ENCODE results near the gene ERCC4.
"Not testable (repeated sequence)": the region's sequence is repeated elsewhere in the genome, so short reads cannot be mapped to it uniquely, and the experiment has no call there.

ERCC4 gene

GRCh38 chr16:13896543-13897182 is 23.3 kb upstream of the ERCC4 start:
- Histone ChIP-seq H3K9me3 (ENCODE audit: control insufficient read depth in 2 of 2, low read length in 2 of 2) (peaks cover 0 to 4% of the 10 kb centered on the region in 2 donors), H3K27me3 (ENCODE audit: control insufficient read depth in 1 of 2, insufficient read depth in 2 of 2, low read length in 2 of 2) (no peaks in the 10 kb centered on the region), H3K36me3 (ENCODE audit: control insufficient read depth in 2 of 2, insufficient read depth in 2 of 2, low read length in 2 of 2) (no peaks in the 10 kb centered on the region), H3K4me3 (ENCODE audit: low read length in 2 of 2) (no peak overlapping the region), H3K4me1 (ENCODE audit: control insufficient read depth, insufficient read depth, low read length) (no peaks in the 10 kb centered on the region), H3K27ac (ENCODE audit: low read length) (no peak overlapping the region), H3K9ac (ENCODE audit: low read length in 2 of 2) (no peak overlapping the region)

- Histone ChIP-seq H3K27ac (ENCODE audit: low read length) (no peak overlapping the region), H3K4me1 (ENCODE audit: control insufficient read depth, insufficient read depth, low read length) (no peaks in the 10 kb centered on the region), H3K9ac (ENCODE audit: low read length in 2 of 2) (no peak overlapping the region), H3K4me3 (ENCODE audit: low read length in 2 of 2) (no peak overlapping the region), H3K36me3 (ENCODE audit: control insufficient read depth in 2 of 2, insufficient read depth in 2 of 2, low read length in 2 of 2) (no peaks in the 10 kb centered on the region), H3K27me3 (ENCODE audit: control insufficient read depth in 1 of 2, insufficient read depth in 2 of 2, low read length in 2 of 2) (no peaks in the 10 kb centered on the region), H3K9me3 (ENCODE audit: control insufficient read depth in 2 of 2, low read length in 2 of 2) (peaks cover 0 to 4% of the 10 kb centered on the region in 2 donors)
Measured at GRCh38 chr16:13897806-13898205, 22.1 kb upstream of the ERCC4 start.

GRCh38 chr16:13898233-13898632 is 21.7 kb upstream of the ERCC4 start:
- Histone ChIP-seq H3K36me3 (ENCODE audit: control insufficient read depth in 2 of 2, insufficient read depth in 2 of 2, low read length in 2 of 2) (no peaks in the 10 kb centered on the region), H3K27me3 (ENCODE audit: control insufficient read depth in 1 of 2, insufficient read depth in 2 of 2, low read length in 2 of 2) (no peaks in the 10 kb centered on the region), H3K9ac (ENCODE audit: low read length in 2 of 2) (no peak overlapping the region), H3K4me3 (ENCODE audit: low read length in 2 of 2) (no peak overlapping the region), H3K4me1 (ENCODE audit: control insufficient read depth, insufficient read depth, low read length) (no peaks in the 10 kb centered on the region), H3K27ac (ENCODE audit: low read length) (no peak overlapping the region), H3K9me3 (ENCODE audit: control insufficient read depth in 2 of 2, low read length in 2 of 2) (peaks cover 0 to 4% of the 10 kb centered on the region in 2 donors)

GRCh38 chr16:13902052-13902451 is 17.9 kb upstream of the ERCC4 start:
- H3K9me3 ChIP-seq (ENCODE audit: control insufficient read depth in 2 of 2, low read length in 2 of 2): no peaks in the 10 kb centered on the region
- H3K4me3 ChIP-seq (ENCODE audit: low read length in 2 of 2): no peak overlapping the region
- H3K27ac ChIP-seq (ENCODE audit: low read length): no peak overlapping the region
- H3K9ac ChIP-seq (ENCODE audit: low read length in 2 of 2): no peak overlapping the region
- no peaks in the 10 kb centered on the region for H3K27me3 ChIP-seq (ENCODE audit: control insufficient read depth in 1 of 2, insufficient read depth in 2 of 2, low read length in 2 of 2)
- no peaks in the 10 kb centered on the region for H3K4me1 ChIP-seq (ENCODE audit: control insufficient read depth, insufficient read depth, low read length)
- H3K36me3 ChIP-seq (ENCODE audit: control insufficient read depth in 2 of 2, insufficient read depth in 2 of 2, low read length in 2 of 2): no peaks in the 10 kb centered on the region

- H3K36me3 ChIP-seq (ENCODE audit: control insufficient read depth in 2 of 2, insufficient read depth in 2 of 2, low read length in 2 of 2): no peaks in the 10 kb centered on the region
- no peaks in the 10 kb centered on the region for H3K9me3 ChIP-seq (ENCODE audit: control insufficient read depth in 2 of 2, low read length in 2 of 2)
- no peak overlapping the region for H3K27ac ChIP-seq (ENCODE audit: low read length)
- no peaks in the 10 kb centered on the region for H3K27me3 ChIP-seq (ENCODE audit: control insufficient read depth in 1 of 2, insufficient read depth in 2 of 2, low read length in 2 of 2)
- H3K4me1 ChIP-seq (ENCODE audit: control insufficient read depth, insufficient read depth, low read length): no peaks in the 10 kb centered on the region
- H3K9ac ChIP-seq (ENCODE audit: low read length in 2 of 2): no peak overlapping the region
- H3K4me3 ChIP-seq (ENCODE audit: low read length in 2 of 2): no peak overlapping the region
Measured at GRCh38 chr16:13902677-13903076, 17.3 kb upstream of the ERCC4 start.

GRCh38 chr16:13904179-13904691 is 15.7 kb upstream of the ERCC4 start:
- Histone ChIP-seq H3K36me3 (ENCODE audit: control insufficient read depth in 2 of 2, insufficient read depth in 2 of 2, low read length in 2 of 2) (no peaks in the 10 kb centered on the region), H3K27ac (ENCODE audit: low read length) (no peak overlapping the region)

GRCh38 chr16:13904822-13905221 is 15.1 kb upstream of the ERCC4 start:
- H3K27ac ChIP-seq (ENCODE audit: low read length); H3K4me3 ChIP-seq (ENCODE audit: low read length in 2 of 2); H3K4me1 ChIP-seq (ENCODE audit: control insufficient read depth, insufficient read depth, low read length): not testable (repeated sequence)

More at GRCh38 chr16:13904179-13904691, 15.7 kb upstream of the ERCC4 start:
- Histone ChIP-seq H3K9me3 (ENCODE audit: control insufficient read depth in 2 of 2, low read length in 2 of 2) (no peaks in the 10 kb centered on the region), H3K4me1 (ENCODE audit: control insufficient read depth, insufficient read depth, low read length) (no peaks in the 10 kb centered on the region), H3K9ac (ENCODE audit: low read length in 2 of 2) (no peak overlapping the region), H3K4me3 (ENCODE audit: low read length in 2 of 2) (no peak overlapping the region), H3K27me3 (ENCODE audit: control insufficient read depth in 1 of 2, insufficient read depth in 2 of 2, low read length in 2 of 2) (no peaks in the 10 kb centered on the region)

GRCh38 chr16:13906168-13907089 is 13.5 kb upstream of the ERCC4 start:
- H3K36me3 ChIP-seq (ENCODE audit: control insufficient read depth in 2 of 2, insufficient read depth in 2 of 2, low read length in 2 of 2): no peaks in the 10 kb centered on the region
- H3K4me3 ChIP-seq (ENCODE audit: low read length in 2 of 2): no peak overlapping the region
- no peaks in the 10 kb centered on the region for H3K4me1 ChIP-seq (ENCODE audit: control insufficient read depth, insufficient read depth, low read length)
- H3K27me3 ChIP-seq (ENCODE audit: control insufficient read depth in 1 of 2, insufficient read depth in 2 of 2, low read length in 2 of 2): no peaks in the 10 kb centered on the region
- no peak overlapping the region for H3K27ac ChIP-seq (ENCODE audit: low read length)
- H3K9ac ChIP-seq (ENCODE audit: low read length in 2 of 2): no peak overlapping the region
- no peaks in the 10 kb centered on the region for H3K9me3 ChIP-seq (ENCODE audit: control insufficient read depth in 2 of 2, low read length in 2 of 2)

More at GRCh38 chr16:13904822-13905221, 15.1 kb upstream of the ERCC4 start:
- H3K9ac ChIP-seq (ENCODE audit: low read length in 2 of 2); H3K27me3 ChIP-seq (ENCODE audit: control insufficient read depth in 1 of 2, insufficient read depth in 2 of 2, low read length in 2 of 2); H3K9me3 ChIP-seq (ENCODE audit: control insufficient read depth in 2 of 2, low read length in 2 of 2); H3K36me3 ChIP-seq (ENCODE audit: control insufficient read depth in 2 of 2, insufficient read depth in 2 of 2, low read length in 2 of 2): not testable (repeated sequence)

- no peaks in the 10 kb centered on the region for H3K27me3 ChIP-seq (ENCODE audit: control insufficient read depth in 1 of 2, insufficient read depth in 2 of 2, low read length in 2 of 2)
- H3K27ac ChIP-seq (ENCODE audit: low read length): no peak overlapping the region
- H3K4me3 ChIP-seq (ENCODE audit: low read length in 2 of 2): no peak overlapping the region
- H3K9ac ChIP-seq (ENCODE audit: low read length in 2 of 2): no peak overlapping the region
- H3K4me1 ChIP-seq (ENCODE audit: control insufficient read depth, insufficient read depth, low read length): no peaks in the 10 kb centered on the region
- H3K9me3 ChIP-seq (ENCODE audit: control insufficient read depth in 2 of 2, low read length in 2 of 2): no peaks in the 10 kb centered on the region
- no peaks in the 10 kb centered on the region for H3K36me3 ChIP-seq (ENCODE audit: control insufficient read depth in 2 of 2, insufficient read depth in 2 of 2, low read length in 2 of 2)
Measured at GRCh38 chr16:13907431-13907830, 12.5 kb upstream of the ERCC4 start.

GRCh38 chr16:13909069-13909468 is 10.9 kb upstream of the ERCC4 start:
- H3K4me1 ChIP-seq (ENCODE audit: control insufficient read depth, insufficient read depth, low read length): peaks cover 6% of the 10 kb centered on the region
- no peak overlapping the region for H3K9ac ChIP-seq (ENCODE audit: low read length in 2 of 2)
- H3K27me3 ChIP-seq (ENCODE audit: control insufficient read depth in 1 of 2, insufficient read depth in 2 of 2, low read length in 2 of 2): no peaks in the 10 kb centered on the region
- no peak overlapping the region for H3K4me3 ChIP-seq (ENCODE audit: low read length in 2 of 2)
- H3K27ac ChIP-seq (ENCODE audit: low read length): no peak overlapping the region
- H3K9me3 ChIP-seq (ENCODE audit: control insufficient read depth in 2 of 2, low read length in 2 of 2): no peaks in the 10 kb centered on the region
- H3K36me3 ChIP-seq (ENCODE audit: control insufficient read depth in 2 of 2, insufficient read depth in 2 of 2, low read length in 2 of 2): no peaks in the 10 kb centered on the region

All from stomach smooth muscle (tissue), 2 donors.